ENCODE results near the gene ACLY.

DNA sequence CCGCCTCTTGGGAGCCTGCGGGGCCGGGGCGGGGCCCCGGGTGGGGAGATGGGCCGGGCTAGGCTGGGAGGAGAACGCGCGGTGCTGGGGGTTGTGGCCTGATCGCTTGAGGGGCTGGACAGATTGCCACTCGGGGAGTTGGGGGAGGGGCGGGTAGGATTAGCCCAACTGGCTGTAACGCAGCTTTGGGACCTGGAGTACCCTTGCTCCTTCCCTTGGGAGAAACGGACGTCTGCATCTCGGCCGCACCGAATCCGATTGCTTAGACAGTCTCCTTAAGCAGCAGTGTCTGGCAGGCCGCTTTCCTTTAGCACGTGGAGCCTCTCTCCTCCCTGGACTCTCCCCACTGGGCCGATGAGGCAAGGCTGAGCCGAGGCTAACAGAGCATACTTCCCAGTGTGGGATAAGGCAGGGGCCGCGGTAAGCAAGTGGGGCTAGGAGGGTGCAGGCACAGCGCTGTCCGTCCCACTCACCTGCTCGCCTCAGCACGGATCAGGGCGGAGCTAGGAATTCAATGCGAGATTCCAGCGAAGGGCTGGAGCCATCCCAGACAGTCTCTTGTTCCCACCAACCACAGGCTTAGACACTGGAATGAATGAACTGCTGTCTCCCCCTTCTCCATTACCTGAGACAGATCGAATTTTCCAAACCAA is 540 bp upstream of the ACLY start:
- TF ChIP-seq, protein P1, sequence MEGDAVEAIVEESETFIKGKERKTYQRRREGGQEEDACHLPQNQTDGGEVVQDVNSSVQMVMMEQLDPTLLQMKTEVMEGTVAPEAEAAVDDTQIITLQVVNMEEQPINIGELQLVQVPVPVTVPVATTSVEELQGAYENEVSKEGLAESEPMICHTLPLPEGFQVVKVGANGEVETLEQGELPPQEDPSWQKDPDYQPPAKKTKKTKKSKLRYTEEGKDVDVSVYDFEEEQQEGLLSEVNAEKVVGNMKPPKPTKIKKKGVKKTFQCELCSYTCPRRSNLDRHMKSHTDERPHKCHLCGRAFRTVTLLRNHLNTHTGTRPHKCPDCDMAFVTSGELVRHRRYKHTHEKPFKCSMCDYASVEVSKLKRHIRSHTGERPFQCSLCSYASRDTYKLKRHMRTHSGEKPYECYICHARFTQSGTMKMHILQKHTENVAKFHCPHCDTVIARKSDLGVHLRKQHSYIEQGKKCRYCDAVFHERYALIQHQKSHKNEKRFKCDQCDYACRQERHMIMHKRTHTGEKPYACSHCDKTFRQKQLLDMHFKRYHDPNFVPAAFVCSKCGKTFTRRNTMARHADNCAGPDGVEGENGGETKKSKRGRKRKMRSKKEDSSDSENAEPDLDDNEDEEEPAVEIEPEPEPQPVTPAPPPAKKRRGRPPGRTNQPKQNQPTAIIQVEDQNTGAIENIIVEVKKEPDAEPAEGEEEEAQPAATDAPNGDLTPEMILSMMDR (conservative IDR thresholded peaks at IDR 0.05 in 1 of 2, IDR thresholded peaks at IDR 0.05 in 1 of 2; ENCODE audit: extremely low read depth in 1 of 2, insufficient read depth in 1 of 2, low read depth in 1 of 2, low read length in 2 of 2), result no peak
- TF ChIP-seq EZH2 (IDR thresholded peaks at IDR 0.05; ENCODE audit: borderline replicate concordance, low read length), result no peak

Measured in mammary epithelial cell (primary cell).